DMS153 (cell line): ENCODE results near the gene FAM83E.
"Not testable (repeated sequence)": the region's sequence is repeated elsewhere in the genome, so short reads cannot be mapped to it uniquely, and the experiment has no call there.

Source experiments
- DNase-seq: peaks from one replicate; lab custom pipeline; 2025; lab: John Stamatoyannopoulos, UW

The FAM83E gene

DNA sequence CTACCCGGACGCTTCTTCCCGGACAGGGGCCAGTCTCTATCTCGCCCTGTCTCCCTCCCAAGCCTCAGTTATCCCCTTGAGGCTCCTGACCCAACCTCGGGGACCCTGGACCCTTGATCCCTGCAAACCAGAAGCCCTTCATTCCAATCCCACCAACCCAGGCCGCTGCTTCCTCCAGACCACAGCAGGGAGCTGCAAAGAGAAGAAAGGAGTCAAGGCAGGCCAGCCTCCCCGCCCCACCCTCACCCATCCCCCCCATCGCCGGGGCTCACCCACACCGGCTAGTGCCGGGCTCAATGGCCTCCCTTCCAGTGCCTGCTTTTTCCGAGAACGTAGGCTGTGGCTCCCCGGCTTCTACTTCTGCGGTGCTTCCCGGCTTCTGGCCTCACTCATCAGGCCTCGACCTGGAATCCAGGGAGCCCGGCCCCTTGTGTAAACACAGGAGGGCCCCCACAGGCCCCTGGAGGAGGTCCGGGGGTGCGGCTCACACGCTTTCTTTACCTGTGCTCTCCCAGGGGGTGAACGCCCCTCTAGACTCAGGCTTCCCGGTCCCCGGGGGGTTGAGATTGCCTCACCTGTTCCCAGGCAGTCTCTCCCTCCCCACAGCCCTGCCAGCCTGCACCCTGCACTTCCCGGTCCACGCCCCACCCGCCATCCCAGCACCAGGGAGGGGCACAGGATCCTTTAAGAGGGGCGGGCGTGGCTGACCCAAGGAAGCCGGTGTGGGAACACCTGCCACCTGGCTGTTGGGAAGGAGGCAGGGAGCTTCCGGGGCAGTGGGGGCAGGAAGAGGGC, at the start of gene FAM83E:
Gene FAM83E, minus strand, starts transcription at position 641 of the 795 bp plus-strand sequence. CDS start 1,704 bp downstream, outside the sequence.
- peak; percentile 94 for DNase-seq

DNA sequence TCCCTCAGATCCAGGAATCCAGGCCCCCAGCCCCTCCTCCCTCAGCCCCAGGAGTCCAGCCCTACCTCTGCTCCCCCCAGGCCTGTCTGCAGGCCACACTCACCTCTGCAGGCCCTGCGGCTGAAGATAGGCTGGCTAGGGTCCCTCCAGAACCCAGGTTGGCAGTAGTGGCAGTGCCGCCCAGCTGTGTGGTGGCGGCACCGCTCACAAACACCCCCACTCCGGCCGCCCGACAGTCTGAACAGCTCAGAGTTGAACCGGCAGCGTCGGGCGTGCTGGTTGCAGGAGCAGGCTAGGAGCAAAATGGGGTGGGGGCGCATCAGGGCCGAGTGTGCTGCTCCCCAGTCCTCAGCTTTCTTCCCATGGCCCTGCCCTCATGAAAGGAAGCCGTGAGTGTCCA, 49.6 kb upstream of the FAM83E start:
- DNase-seq = no peak

DNA sequence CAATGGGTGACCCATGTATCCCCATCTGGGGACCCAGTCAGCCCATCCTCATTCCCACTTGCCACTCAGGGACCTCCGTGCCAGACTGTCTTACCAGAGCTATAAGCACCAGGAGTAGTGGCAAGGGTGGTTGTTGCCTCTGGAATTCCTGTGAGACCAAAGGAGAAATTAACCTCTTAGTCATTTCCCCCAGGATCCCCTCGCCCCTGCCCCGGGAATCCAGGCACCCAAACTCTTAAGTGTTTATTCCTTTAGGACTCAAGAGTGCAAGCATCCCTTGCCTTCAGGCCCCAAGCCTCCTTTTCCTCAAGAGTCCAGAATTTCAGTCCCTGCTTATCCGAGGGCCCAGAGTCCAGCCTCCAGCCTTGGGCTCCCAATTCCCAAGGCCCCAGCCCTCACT, 48.8 kb upstream of the FAM83E start:
- DNase-seq = no peak

DNA sequence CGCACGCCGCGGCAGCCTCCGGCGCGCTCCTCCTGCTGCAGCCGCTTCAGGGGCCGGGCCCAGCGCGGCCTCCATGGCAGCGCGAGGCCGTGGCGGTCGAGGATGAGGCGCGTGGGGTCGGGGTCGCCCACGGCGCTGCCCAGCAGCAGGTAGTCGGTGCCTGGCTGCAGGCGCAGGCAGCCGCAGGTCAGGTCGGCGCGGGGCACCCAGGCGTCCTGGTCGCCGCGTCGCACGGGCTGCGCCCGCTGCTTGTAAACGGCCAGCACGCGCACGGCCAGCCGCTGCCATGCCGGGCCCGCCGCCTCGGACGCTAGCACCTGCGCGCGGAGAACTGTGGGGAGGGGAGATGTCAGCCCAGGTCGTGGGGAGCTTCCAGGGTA, 46.8 kb upstream of the FAM83E start:
- no peak for DNase-seq

DNA sequence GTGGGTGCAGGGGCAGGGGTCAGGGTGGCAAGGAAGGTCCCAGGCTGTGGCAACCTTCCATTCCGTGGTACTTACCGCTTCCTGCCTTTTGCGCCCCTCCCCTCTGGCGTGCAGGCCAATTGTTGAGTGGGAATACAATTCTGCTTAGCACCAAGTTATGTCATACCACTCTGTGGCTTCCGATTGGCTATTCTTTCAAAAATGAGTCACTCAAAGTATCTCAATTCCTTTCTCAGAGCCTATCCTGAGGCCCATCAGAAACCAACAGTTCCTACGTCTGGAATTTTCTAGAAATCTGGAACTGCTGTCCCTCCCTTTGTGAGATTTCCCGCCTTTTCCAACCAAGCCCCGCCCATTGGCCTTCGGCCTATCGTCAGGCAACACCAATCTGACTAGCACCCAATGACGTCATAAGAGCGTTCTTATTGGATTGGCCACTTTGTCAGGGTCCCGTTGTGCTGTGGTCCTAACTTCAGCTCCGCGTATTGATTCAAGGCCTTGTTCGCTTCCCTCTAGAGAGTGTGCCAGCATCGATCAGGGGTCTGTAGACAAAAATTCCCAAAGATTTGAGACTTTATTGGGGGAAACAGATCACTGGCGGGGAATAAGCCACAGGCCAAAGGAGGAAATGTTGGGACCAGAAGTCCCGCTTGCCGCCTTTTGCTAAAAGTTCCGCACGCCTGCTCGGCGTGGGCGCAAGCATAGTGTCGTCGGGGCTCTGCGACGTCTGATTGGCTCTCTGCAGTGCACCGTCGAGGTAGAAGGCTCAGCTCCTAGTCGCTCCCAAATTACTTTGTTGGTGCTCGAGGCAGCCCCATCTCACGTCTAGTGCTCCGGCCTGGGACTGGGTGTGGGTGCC, 46.2 kb upstream of the FAM83E start:
- peak; percentile 93 for DNase-seq

DNA sequence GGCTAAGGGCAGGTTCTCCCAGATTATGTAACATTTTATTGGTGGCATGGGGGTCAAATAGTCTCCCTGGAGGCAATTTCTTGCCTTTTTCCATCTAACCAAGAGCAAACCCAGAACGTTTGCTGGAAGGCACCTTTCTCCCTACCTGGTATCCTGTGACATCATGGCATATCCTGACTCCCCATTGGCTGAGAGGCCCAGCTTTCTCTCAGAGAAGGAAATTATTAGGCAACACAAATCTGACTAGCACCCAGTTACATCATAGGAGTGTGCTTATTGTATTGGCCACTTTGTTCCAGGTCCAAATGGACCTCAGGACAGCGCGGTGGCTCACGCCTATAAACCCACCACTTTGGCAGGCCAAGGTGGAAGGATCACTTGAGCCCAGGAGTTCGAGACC, 44.9 kb upstream of the FAM83E start:
- DNase-seq = peak; percentile 57

DNA sequence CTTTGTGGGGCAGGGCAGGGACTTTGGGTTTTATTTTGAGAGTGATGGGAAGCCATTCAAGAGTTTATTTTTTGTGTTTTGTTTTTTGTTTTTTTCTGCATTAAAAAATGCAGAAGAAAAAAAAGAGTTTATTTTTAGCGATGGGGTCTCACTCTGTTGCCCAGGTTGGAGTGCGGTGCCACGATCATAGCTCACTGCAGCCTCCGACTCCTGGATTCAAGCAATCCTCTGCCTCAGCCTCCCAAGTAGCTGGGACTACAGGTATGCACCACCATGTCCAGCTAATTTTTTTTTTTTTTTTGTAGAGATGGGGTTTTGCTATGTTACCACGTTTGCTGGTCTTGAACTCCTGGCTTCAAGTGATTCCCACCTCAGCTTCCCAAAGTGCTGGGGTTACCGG, 43.6 kb upstream of the FAM83E start:
- no peak for DNase-seq

DNA sequence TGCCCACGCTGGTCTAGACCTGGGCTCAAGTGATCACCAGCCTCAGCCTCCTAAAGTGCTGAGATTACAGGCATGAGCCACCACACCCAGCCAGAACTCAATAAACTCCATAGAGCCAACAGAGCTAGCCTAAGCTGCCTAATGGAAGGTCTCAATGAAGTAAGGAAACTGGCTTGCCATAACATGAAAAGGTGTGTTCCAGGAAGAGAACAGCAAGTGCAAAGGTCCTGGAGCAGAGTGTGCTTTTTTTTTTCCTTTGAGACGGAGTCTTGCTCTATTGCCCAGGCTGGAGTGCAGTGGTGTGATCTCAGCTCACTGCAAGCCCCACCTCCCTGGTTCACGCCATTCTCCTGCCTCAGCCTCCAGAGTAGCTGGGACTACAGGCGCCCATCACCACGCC, 43.0 kb upstream of the FAM83E start:
- not testable (repeated sequence) for DNase-seq

DNA sequence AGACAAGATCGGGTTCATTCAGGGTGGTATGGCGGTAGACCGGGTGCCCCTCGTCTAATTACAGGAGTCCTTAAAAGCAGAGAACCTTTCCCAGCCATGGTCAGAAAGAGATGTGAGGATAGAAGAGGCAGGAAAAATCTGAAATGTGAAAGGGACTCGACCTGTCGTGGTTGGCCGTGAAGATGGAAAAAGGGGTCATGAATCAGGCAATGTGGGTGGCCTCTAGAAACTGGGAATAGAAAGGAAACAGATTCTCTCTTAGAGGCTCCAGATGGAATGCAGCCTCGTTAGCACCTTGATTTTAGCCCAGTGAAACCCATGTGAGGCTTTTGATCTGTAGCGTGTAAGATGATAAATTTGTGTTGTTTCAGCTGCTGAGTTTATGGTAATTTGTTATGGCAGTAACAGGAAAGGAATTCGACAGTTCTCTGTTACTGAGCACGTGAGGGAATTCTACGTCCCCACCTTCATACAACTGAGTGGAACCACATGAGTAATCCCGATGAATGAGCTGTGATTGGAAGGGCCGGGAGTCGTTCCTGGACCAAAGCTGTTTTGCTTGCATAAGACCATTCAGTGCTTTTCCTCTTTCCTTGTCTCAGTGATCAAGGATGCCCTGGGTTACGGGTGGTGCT, 42.1 kb upstream of the FAM83E start:
- DNase-seq = no peak

DNA sequence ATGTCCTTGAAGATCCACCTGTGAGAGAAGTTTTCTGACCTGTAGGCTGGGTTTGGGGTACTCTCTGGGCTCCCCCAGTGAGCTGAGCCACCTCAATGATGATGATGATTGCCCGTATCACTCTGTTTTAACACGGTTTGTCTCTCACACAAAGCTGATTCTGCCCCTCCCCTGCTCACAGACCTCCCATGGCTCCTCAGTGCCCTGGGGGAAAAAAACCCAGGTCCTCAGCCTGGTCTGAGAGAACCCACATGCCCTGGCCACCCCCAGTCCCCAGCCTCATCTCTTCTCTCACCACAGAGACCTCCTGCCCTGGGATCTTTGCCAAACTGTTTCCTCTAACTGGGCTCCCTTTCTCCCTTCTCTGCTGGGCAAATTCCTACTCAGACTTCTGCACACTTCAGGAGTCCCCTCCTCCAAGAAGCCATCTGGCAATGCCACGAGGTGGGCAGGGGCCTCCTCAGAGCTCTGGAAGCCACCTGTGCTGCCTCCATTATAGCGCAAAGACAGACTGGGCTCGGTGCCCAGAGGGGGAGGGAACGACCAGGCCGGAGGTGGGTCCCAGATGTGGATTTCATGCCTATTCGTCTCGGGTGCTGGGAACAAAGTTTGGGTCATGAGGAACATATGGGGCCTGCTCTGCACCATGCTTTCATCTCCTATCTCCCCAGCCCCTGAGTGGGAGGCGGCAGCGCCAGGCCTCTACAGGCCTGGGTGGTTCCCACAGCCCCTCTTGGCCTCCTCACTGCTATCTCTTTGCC, 39.6 kb upstream of the FAM83E start:
- no peak for DNase-seq

DNA sequence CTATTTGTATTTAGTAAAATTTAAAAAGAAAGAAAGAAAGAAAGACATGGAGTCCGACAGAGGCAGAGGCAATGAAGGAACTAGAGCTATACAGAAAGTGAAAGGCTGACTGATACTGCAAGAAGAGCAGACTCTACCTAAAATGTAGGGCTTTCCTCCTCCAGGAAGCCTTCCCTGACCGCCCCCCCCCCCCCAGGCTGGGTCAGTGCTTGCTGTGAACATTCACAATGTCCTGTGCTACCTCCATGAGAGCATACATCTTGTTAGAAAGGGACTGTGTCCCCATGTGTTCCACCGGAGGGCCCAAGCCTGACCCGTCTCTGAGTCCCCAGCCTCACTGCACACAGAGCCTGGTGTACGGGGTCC, 36.8 kb upstream of the FAM83E start:
- no peak for DNase-seq

DNA sequence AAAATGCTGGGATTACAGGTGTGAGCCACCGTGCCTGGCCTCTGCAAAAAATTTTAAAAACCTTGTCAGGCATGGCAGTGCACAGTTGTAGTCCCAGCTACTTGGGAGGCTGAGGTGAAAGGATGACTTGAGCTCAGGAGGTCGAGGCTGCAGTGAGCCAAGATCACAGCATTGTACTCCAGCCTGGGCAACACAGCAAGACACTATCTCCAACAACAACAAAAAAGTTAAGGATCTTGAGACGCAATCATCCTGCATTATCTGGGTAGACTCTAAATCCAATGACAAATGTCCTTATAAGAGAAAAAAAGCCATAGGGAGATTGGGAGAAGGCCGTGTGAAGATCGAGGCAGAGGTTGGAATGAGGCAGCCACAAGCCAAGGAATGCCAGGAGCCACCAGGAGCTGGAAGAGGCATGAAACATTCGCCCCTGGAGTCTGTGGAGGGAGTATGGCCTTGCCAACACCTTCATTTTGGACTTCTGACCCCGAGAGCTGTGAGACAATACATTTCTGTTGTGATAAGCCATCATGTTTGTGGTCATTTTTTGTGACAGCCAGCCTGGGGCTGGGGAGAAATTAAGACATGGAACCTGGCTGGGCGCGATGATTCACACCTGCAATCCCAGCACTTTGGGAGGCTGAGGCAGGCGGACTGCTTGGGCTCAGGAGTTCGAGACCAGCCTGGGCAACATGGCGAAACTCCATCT, 36.3 kb upstream of the FAM83E start:
- DNase-seq = no peak

DNA sequence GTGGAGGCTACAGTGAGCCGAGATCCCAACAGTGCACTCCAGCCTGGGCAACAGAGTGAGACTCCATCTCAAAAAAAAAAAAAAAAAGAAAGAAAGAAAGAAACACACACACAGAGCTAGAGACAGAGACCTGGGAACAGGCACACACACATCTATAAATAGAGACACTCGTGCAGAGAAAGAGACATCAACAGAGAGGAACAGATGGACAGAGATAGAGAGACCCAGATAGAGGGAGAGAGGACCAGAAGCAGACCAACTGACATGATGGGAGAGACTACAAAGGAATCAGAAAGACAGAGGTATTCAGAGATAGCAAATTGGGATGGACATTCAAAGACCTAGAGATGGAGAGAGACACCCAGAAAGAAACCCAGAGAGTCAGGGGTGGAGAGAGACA, 33.3 kb upstream of the FAM83E start:
- no peak for DNase-seq

DNA sequence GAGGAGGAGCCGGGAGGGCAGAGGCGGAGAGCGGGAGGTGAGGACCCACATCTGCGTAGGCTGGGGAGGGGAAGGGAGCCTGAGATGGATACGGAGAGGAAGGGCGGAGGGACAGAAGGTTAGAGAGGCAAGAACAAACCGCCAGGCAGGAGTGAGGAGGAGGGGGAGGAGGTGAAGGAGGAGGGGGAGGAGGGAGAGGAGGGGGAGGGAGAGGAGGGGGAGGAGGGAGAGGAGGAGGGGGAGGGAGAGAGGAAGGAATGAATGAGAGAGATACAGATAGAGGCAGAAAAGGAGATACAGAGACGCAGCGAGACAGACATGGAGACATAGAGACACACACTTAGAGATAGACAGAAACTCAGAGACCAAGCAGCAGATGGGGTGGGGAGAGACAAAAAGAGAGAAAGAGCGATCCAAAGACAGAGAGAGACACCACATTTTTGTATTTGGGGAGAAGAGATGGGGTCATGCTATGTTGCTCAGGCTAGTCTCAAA, 31.9 kb upstream of the FAM83E start:
- peak; percentile 85 for DNase-seq

DNA sequence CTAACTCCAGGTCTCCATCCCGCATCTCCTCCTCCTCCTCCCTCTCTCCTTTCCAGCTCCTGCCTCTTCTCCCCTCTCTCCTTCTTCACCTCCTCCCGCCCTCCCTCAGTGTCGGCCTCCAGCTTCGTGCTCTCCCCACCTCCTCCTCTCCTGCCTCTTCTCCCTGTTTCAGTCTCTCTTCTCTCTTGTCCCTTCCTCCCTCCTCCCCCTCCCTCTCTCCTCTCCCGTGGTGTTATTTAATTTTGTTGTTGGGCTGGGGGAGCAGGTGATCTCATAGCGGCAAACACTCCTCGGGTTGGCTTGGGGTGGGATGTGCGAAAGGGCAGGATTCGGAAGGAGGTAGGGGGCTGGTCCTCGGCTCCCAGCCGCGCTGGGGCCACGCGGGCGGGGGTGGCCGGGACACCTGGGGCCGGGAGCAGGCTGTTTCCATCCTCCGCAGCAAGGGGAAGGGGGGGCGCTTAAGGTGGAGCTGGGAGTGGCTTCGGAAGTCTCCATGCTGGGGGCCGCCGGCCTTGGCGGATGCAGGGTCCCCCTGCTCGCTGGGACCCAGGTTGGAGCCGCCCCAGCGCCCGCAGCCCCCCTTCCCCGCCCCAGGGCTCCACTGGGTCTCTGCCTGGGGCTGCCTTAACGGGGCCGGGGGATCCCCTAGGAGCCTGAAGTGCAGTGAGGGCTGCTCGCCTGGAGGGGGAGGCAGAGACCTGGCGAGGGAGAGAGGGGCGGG, 31.3 kb upstream of the FAM83E start, which contains the start of gene CA11:
Gene CA11, minus strand, starts transcription at position 187 of the 721 bp plus-strand sequence. CDS start 555 bp downstream, outside the sequence.
- DNase-seq = no peak

DNA sequence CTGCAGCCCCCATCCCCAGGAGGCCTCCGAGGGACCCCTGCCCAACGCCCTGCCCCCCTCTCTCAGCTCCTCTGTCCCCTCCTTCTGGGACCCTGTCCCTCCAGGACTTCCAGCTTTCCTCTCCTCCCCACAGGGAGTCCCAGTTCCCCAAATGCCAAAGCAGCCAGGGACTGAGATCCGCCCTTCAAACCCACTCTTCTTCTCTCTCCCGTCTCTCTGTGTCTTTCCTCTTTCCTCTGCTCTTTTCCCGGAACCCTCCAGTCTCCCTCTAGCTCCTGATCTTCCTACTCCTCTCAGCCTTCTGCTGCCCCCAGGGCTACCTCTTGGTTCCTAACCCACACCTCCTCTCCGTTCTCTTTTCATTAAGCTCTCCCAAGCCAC, 30.7 kb upstream of the FAM83E start:
- DNase-seq = no peak

DNA sequence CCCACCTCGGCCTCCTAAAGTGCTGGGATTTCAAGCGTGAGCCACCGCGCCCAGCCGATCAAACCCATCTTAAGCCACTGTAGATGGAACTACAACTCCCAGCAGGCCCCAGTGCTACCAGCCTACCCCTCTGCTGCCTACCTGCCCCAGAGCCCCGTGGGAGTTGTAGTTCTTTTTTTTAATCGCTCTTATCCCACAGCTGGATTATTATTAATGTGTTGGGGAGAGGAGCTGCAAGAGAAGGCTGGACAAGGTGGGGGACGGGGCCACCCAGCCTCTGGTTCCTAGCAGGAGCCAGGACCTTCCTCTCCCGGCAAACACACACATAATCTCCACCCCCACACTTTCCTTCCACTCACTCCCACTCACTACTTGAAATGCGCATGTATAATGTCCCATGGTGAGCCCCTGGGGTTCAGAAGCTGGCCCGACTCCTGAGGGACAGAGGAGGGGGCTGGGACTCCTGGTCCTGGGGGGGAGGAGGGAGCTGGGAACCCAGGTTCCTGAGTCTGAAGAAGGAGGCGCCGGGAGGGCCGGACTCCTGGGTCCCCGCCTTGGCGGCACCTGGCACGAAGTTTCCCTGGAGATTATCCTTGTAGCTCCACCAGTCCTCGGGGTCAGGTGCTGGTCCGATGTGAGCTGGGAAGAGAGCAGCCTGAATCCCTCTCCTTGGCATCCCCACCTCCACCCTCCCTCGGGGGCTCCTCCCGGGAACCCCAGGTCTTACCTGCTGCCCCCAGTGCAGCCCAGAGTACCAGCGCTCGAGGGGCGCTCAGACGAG, 30.2 kb upstream of the FAM83E start:
- peak; percentile 69 for DNase-seq

DNA sequence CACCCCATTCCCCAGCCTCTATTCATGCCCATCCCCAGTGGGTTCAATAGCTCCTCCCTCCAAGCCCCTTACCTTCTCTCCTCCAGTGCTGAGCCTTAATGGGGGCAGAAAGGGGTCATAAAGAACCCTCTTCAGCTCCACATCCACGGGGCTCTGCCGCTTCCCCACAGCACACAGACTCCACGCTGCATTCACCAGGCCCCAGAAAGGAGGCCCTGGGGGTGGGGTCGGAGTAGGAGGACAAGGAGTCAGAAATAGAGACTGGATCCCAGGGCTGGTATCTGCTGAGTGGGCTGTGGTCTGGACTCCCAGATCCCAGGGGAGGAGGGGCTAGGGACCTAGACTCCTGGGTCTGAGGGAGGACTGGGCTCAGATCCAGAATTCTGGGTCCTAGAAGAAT, 29.5 kb upstream of the FAM83E start:
- no peak for DNase-seq

DNA sequence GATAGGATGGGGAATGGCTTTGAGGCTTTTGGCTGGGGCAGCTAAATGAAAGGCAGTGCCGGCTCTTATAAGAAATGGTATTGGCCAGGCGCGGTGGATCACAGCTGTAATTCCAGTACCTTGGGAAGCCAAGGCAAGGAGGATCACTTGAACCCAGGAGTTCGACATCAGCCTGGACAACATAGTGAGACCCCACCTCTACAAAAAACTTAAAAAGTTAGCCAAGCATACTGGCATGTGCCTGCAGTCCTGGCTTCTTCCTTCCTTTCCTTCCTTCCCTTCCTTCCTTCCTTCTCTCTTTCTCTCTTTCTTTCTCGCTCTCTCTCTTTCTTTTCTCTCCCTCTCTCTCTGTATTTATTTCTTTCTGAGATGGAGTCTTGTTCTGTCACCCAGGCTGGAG, 28.0 kb upstream of the FAM83E start:
- DNase-seq = no peak

DNA sequence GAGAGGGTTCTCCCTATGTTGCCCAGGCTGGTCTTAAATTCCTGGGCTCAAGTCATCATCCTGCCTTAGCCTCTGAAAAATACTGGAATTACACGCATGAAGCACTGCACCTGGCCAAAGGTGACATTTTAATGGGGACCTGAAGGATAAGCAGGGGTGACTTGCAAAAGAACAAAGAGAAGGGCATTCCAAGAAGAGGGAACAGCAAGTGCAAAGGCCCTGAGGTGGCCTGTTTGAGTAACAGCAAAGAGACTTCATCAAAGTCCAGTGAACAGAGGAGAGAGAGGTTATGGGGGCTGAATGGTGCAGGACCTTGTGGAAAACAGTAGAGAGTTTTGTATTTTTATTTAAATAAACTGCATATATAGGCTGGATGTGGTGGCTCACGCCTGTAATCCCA, 27.0 kb upstream of the FAM83E start:
- no peak for DNase-seq
